Endothelial cell of umbilical vein (primary cell): Measurements from ENCODE around the gene MPV17. TPM values are rescaled to one million over a fixed set of nuclear protein-coding genes. Genes with fewer than 3 reads are reported as not detected.

ENCODE experiments used
- BruUV-seq: library from RNA; stranded (reverse); fragments of 400-500 nt; replicated peaks from 2 replicates; lab custom pipeline; 2021; lab: Mats Ljungman, UMichigan
- CTCF ChIA-PET: fragments of 300-600, 350-600 bp; sonication (Branson Sonifier 250); formaldehyde crosslinking; loops from one replicate; lab custom pipeline; 2021; ENCODE audit warnings: antibody characterized with exemption, inconsistent platforms; lab: Charles Lee
- POLR2A ChIA-PET: fragments of 300-600, 350-600 bp; sonication (Branson Sonifier 250); formaldehyde crosslinking; loops from one replicate; lab custom pipeline; 2021; ENCODE audit warnings: antibody characterized with exemption, inconsistent platforms; lab: Charles Lee
- DNase-seq: peaks from one replicate; pipeline ENCODE4 v3.0.0-alpha.2; 2011; ENCODE audit warnings: low read depth, low spot score
- FAIRE-seq: peaks from 2 replicates; lab custom pipeline; 2011; peaks lifted over from hg19 to GRCh38; lab: Jason Lieb, UNC
- H2AFZ ChIP-seq: 2 replicates; pipeline ENCODE4 v1.6.0; 2012; ENCODE audit warnings: low read depth, low read length, control low read depth, inconsistent platforms
- H3K27ac ChIP-seq: 2 replicates; pipeline ENCODE4 v1.5.1; 2011; ENCODE audit warnings: low read depth, mild to moderate bottlenecking, control low read depth, low read length, moderate library complexity; ENCODE audit not compliant: insufficient read depth
- H3K27me3 ChIP-seq, 2 experiments: 2 replicates each; pipeline versions ENCODE4 v1.6.0 to v1.6.1; 2011; ENCODE audit warnings: low read length in 2 of 2, mixed read lengths in 1 of 2; ENCODE audit not compliant: control insufficient read depth in 2 of 2, insufficient read depth in 2 of 2
- H3K36me3 ChIP-seq, 2 experiments: 2 replicates in 1 of 2; 3 replicates in 1 of 2; pipeline ENCODE4 v1.5.1; 2011; ENCODE audit warnings: low read length in 2 of 2, mild to moderate bottlenecking in 1 of 2, moderate library complexity in 1 of 2; ENCODE audit not compliant: control insufficient read depth in 2 of 2, insufficient read depth in 2 of 2; ENCODE audit errors: extremely low read depth in 1 of 2
- H3K4me1 ChIP-seq: 3 replicates; pipeline ENCODE4 v1.5.1; 2011; ENCODE audit warnings: mild to moderate bottlenecking, low read length; ENCODE audit not compliant: control insufficient read depth, insufficient read depth; ENCODE audit errors: extremely low read depth
- H3K4me2 ChIP-seq: 2 replicates; pipeline ENCODE4 v1.6.1; 2011; ENCODE audit warnings: low read length, control low read depth, mixed read lengths; ENCODE audit not compliant: insufficient read depth
- H3K4me3 ChIP-seq, 3 experiments: fragments of 200-600 bp in 1 of 3; sonication (generic), shearing (Covaris generic) in 1 of 3; replicated peaks in 1 of 3; 2 replicates each; pipeline ENCODE4 v1.5.1; 2011 to 2016; ENCODE audit warnings: control low read depth in 3 of 3, low read length in 3 of 3, mild to moderate bottlenecking in 2 of 3, inconsistent platforms in 1 of 3, low read depth in 1 of 3, moderate library complexity in 1 of 3; ENCODE audit not compliant: insufficient read depth in 1 of 3
- H3K79me2 ChIP-seq: 2 replicates; pipeline ENCODE4 v1.6.0; 2012; ENCODE audit warnings: low read length, inconsistent platforms; ENCODE audit not compliant: control insufficient read depth, insufficient read depth
- H3K9ac ChIP-seq: replicated peaks from 2 replicates; pipeline ENCODE3; 2011; ENCODE audit warnings: low read length, control low read depth; ENCODE audit not compliant: insufficient read depth; ENCODE audit errors: extremely low read depth
- H3K9me1 ChIP-seq: replicated peaks from 3 replicates; pipeline ENCODE4 v1.6.0; 2011; ENCODE audit warnings: mild to moderate bottlenecking, low read length; ENCODE audit not compliant: control insufficient read depth, insufficient read depth; ENCODE audit errors: extremely low read depth
- H3K9me3 ChIP-seq: replicated peaks from 2 replicates; pipeline ENCODE4 v1.5.1; 2012; ENCODE audit warnings: low read length, inconsistent platforms; ENCODE audit not compliant: control insufficient read depth, insufficient read depth
- H4K20me1 ChIP-seq: replicated peaks from 2 replicates; pipeline ENCODE3; 2011; ENCODE audit warnings: mild to moderate bottlenecking, low read length; ENCODE audit not compliant: control insufficient read depth, insufficient read depth; ENCODE audit errors: extremely low read depth
- CTCF ChIP-seq, 2 donors: IDR thresholded peaks; 1 replicate in 1 of 2; 2 replicates in 1 of 2; pipeline ENCODE4 v1.5.1; 2011; ENCODE audit warnings: low read length in 2 of 2, mild to moderate bottlenecking in 2 of 2, moderate library complexity in 2 of 2, control low read depth in 1 of 2, inconsistent platforms in 1 of 2, low read depth in 1 of 2; ENCODE audit not compliant: insufficient read depth in 1 of 2; ENCODE audit errors: extremely low read depth in 1 of 2
- EZH2 ChIP-seq: IDR thresholded peaks from 2 replicates; pipeline ENCODE4 v1.6.1; 2012; ENCODE audit warnings: borderline replicate concordance, low read depth, mild to moderate bottlenecking, moderate library complexity, low read length, inconsistent platforms; ENCODE audit not compliant: severe bottlenecking
- FOS ChIP-seq: IDR thresholded peaks from 2 replicates; pipeline ENCODE4 v1.6.1; 2011; ENCODE audit warnings: mild to moderate bottlenecking, low read length, moderate library complexity, borderline replicate concordance; ENCODE audit not compliant: insufficient read depth
- GATA2 ChIP-seq: IDR thresholded peaks from 2 replicates; pipeline ENCODE4 v1.7.0; 2011; ENCODE audit warnings: low read depth, mild to moderate bottlenecking, moderate library complexity, mixed read lengths, low read length; ENCODE audit not compliant: insufficient read length, insufficient read depth
- JUN ChIP-seq: IDR thresholded peaks from 2 replicates; pipeline ENCODE4 v1.6.1; 2011; ENCODE audit warnings: borderline replicate concordance, low read depth; ENCODE audit not compliant: insufficient read length, insufficient read depth
- MAX ChIP-seq: IDR thresholded peaks from 2 replicates; pipeline ENCODE4 v1.6.1; 2011; ENCODE audit not compliant: insufficient read depth, insufficient read length
- POLR2A ChIP-seq: IDR thresholded peaks from 2 replicates; pipeline ENCODE4 v1.6.1; 2012; ENCODE audit warnings: low read depth, mild to moderate bottlenecking, control low read depth, low read length
- POLR2AphosphoS5 ChIP-seq: IDR thresholded peaks from 2 replicates; pipeline ENCODE4 v1.6.1; 2012; ENCODE audit warnings: low read depth, mild to moderate bottlenecking, control low read depth, low read length, moderate library complexity; ENCODE audit not compliant: insufficient read depth
- dilution Hi-C: fragments of 300-500 bp; cut with MboI; formaldehyde crosslinking; loops from one replicate; pipeline ENCODE4 v1.15.0; 2019; ENCODE audit warnings: low sequenced_read_pairs; ENCODE audit not compliant: extremely low pct_ligation_motif_present
- intact Hi-C: fragments of 100-400 bp; cut with micrococcal nuclease; formaldehyde crosslinking; loops from one replicate; pipeline ENCODE4 v1.10.0; 2022
- polyA plus RNA-seq, 4 experiments: library from polyadenylated mRNA; depleted of rRNA in 3 of 4; stranded (reverse) in 3 of 4; unstranded in 1 of 4; fragments of >200 nt; gene quantifications; 2 replicates each; pipeline versions ENCODE4 v1.2.1 to v1.2.3, GENCODE V29; 2011 to 2012; ENCODE audit warnings: missing spikeins in 1 of 4
- total RNA-seq: library from RNA; stranded (reverse); gene quantifications from 2 replicates; pipeline ENCODE4 v1.2.3, GENCODE V29; 2021

The MPV17 gene
- total and polyA plus RNA-seq, 2 donors (not counting 3 experiments of a cell fraction or from before 2014, with no cell fraction given): 74.7 to 267 TPM

GRCh38 chr2:27306573-27307286 is 16.2 kb downstream of the MPV17 start:
- DNase-seq (no peak), FAIRE-seq (no peak)
- Histone ChIP-seq H3K4me2 (no peak overlapping the region), H3K4me3 (no peak overlapping the region), H4K20me1 (no peaks in the 10 kb centered on the region), H3K9ac (no peak overlapping the region), H3K27me3 (peaks cover 25 to 41% of the 10 kb centered on the region in 2 experiments), H3K9me3 (no peaks in the 10 kb centered on the region), H3K9me1 (no peaks in the 10 kb centered on the region), H3K27ac (no peak overlapping the region), H3K79me2 (no peaks in the 10 kb centered on the region), H3K36me3 (no peaks in the 10 kb centered on the region), H3K4me1 (peaks cover 8% of the 10 kb centered on the region), H2AFZ (no peak overlapping the region)
- intact Hi-C loops: no loop called here
- ChIA-PET POLR2A (no interaction called here), CTCF (interaction anchor here (4.4 to 6.7 kb wide), 2 partner anchors 14 to 26 kb away, joined by 75 to 115 read pairs; partner anchors contain the start of gene TRIM54)
- no peak for TF ChIP-seq MAX
- no peak for TF ChIP-seq JUN
- TF ChIP-seq POLR2A: no peak
- no peak for TF ChIP-seq CTCF (IDR thresholded peaks at IDR 0.05; ENCODE audit: extremely low read depth in 1 of 2, insufficient read depth in 1 of 2, low read depth in 1 of 2, low read length in 2 of 2)
- no peak for TF ChIP-seq GATA2
- peak; percentile 28 for TF ChIP-seq EZH2
- TF ChIP-seq POLR2AphosphoS5: no peak
- TF ChIP-seq FOS: no peak
- dilution Hi-C loops: no loop called here
- no TSS peak for BruUV-seq
